Thyroid gland (tissue), 4 donors: ENCODE results near the gene RIC8B. TPM values are rescaled to one million over a fixed set of nuclear protein-coding genes. Genes with fewer than 3 reads are reported as not detected.
"Not testable (repeated sequence)": the region's sequence is repeated elsewhere in the genome, so short reads cannot be mapped to it uniquely, and the experiment has no call there.

Experiments
- DNase-seq, 2 donors: peaks; one replicate each; pipeline ENCODE4 v3.0.0-alpha.2; 2019
- H3K27ac ChIP-seq, 3 donors: fragments of 200-600 bp; sonication (generic); 1 replicate in 2 of 3; 2 replicates in 1 of 3; pipeline ENCODE4 v1.5.1; 2016 to 2019; ENCODE audit warnings: mild to moderate bottlenecking in 1 of 3, moderate library complexity in 1 of 3
- H3K27me3 ChIP-seq: fragments of 200-600 bp; sonication (generic); one replicate; pipeline ENCODE4 v1.5.1; 2019
- H3K36me3 ChIP-seq, 2 donors: fragments of 200-600 bp; sonication (generic); one replicate each; pipeline ENCODE4 v1.5.1; 2016 to 2019
- H3K4me1 ChIP-seq, 2 donors: fragments of 200-600 bp; sonication (generic); one replicate each; pipeline ENCODE4 v1.5.1; 2017 to 2019
- H3K4me3 ChIP-seq, 3 donors: fragments of 200-600 bp; sonication (generic); replicated peaks in 1 of 3; 1 replicate in 2 of 3; 2 replicates in 1 of 3; pipeline ENCODE4 v1.5.1; 2016; ENCODE audit warnings: mild to moderate bottlenecking in 1 of 3
- H3K9me3 ChIP-seq: fragments of 200-600 bp; sonication (generic); one replicate; pipeline ENCODE4 v1.5.1; 2017
- POLR2A ChIP-seq, 2 donors: fragments of 450-650 bp; IDR thresholded peaks; one replicate each; pipeline ENCODE4 v1.6.1; 2017; ENCODE audit warnings: antibody characterized with exemption in 2 of 2, mild to moderate bottlenecking in 2 of 2, moderate library complexity in 1 of 2
- WGBS, 2 donors: methylation state at CpG; one replicate each; pipeline ENCODE4 v1.1.5; 2017; 5-methylcytosine and 5-hydroxymethylcytosine counted together
- intact Hi-C: fragments of 100-400 bp; cut with DNase I; formaldehyde crosslinking; loops from one replicate; pipeline ENCODE4 v1.15.1; 2023
- total RNA-seq, 4 donors: library from RNA; depleted of rRNA; stranded (reverse); fragments of >200 nt; gene quantifications; one replicate each; pipeline ENCODE4 v1.2.3, GENCODE V29; 2016
- TF ChIP-seq, protein P1 (sequence below), 6 experiments: fragments of 200-600 bp in 3 of 6; fragments of 450-650 bp in 3 of 6; sonication (generic) in 3 of 6; IDR thresholded peaks; one replicate each; pipeline ENCODE4 v1.5.1; 2016 to 2019; ENCODE audit warnings: antibody characterized with exemption in 6 of 6, mild to moderate bottlenecking in 2 of 6, inconsistent platforms in 1 of 6, moderate library complexity in 1 of 6

The RIC8B gene, protein sequence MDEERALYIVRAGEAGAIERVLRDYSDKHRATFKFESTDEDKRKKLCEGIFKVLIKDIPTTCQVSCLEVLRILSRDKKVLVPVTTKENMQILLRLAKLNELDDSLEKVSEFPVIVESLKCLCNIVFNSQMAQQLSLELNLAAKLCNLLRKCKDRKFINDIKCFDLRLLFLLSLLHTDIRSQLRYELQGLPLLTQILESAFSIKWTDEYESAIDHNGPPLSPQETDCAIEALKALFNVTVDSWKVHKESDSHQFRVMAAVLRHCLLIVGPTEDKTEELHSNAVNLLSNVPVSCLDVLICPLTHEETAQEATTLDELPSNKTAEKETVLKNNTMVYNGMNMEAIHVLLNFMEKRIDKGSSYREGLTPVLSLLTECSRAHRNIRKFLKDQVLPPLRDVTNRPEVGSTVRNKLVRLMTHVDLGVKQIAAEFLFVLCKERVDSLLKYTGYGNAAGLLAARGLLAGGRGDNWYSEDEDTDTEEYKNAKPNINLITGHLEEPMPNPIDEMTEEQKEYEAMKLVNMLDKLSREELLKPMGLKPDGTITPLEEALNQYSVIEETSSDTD
- 10 to 100 TPM; 32.5 to 49.8 (median 41.6) TPM for total RNA-seq

DNA sequence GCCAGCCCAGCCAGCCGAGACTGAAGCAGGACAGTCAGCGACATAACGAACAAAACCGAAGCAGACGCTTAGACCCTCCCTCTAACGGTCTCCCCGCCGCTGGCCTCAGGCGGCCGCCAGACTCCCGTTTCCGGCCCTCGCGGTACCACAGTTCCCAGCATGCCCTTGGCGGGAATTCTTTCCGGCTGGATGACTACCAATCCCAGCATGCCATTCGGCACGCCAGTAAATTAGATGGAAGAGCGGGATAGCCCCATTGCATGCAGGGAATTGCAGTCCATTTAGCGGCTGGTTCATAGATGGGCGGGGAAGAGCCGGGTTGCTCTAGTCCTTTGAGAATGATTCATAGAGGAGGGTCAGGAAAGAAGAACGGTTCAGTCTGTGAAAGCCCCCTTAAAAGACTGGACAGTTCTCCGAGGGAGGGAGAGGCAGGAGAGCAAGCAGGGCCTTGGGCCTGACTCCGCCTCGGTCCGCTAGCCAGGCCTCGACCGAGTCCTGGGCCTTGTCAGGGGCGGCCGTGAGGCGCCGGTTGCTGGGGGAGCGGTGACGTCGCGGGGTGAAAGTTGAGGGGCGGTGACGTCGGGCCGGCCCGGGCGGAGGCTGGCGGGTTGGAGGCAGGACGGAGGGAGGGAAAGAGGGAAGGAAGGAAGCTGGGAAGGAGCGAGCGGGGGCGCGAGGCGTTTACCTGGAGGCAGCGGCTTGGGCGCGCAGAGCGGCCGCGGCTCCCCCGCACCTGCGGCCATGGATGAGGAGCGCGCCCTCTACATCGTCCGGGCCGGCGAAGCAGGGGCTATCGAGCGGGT, at the start of gene RIC8B:
TSS of gene RIC8B (plus strand) at position 678 of the 803 bp plus-strand sequence. CDS start at position 742, 64 bp downstream.
- peaks cover 17 to 36% of the 10 kb centered on the region in 2 donors for H3K4me1 ChIP-seq
- H3K4me3 ChIP-seq = peak within 1 kb of the TSS; percentile 69 to 81 (median 73)
- TF ChIP-seq, protein P1, sequence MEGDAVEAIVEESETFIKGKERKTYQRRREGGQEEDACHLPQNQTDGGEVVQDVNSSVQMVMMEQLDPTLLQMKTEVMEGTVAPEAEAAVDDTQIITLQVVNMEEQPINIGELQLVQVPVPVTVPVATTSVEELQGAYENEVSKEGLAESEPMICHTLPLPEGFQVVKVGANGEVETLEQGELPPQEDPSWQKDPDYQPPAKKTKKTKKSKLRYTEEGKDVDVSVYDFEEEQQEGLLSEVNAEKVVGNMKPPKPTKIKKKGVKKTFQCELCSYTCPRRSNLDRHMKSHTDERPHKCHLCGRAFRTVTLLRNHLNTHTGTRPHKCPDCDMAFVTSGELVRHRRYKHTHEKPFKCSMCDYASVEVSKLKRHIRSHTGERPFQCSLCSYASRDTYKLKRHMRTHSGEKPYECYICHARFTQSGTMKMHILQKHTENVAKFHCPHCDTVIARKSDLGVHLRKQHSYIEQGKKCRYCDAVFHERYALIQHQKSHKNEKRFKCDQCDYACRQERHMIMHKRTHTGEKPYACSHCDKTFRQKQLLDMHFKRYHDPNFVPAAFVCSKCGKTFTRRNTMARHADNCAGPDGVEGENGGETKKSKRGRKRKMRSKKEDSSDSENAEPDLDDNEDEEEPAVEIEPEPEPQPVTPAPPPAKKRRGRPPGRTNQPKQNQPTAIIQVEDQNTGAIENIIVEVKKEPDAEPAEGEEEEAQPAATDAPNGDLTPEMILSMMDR (IDR thresholded peaks at IDR 0.05) = peak in 1 of 6 experiments; percentile 20
- peak in 1 of 2 donors; percentile 78 for TF ChIP-seq POLR2A (IDR thresholded peaks at IDR 0.05)
- intact Hi-C loops = no loop called here
- no peaks in the 10 kb centered on the region for H3K27me3 ChIP-seq
- no peaks in the 10 kb centered on the region for H3K9me3 ChIP-seq
- no peaks in the 10 kb centered on the region for H3K36me3 ChIP-seq
- peak within 1 kb of the TSS; percentile 86 to 97 (median 94) for H3K27ac ChIP-seq
- WGBS, 2 donors = 0 to 1% methylated on average over 56 to 57 of the region's 66 CpGs
- DNase-seq = peak; percentile 96

DNA sequence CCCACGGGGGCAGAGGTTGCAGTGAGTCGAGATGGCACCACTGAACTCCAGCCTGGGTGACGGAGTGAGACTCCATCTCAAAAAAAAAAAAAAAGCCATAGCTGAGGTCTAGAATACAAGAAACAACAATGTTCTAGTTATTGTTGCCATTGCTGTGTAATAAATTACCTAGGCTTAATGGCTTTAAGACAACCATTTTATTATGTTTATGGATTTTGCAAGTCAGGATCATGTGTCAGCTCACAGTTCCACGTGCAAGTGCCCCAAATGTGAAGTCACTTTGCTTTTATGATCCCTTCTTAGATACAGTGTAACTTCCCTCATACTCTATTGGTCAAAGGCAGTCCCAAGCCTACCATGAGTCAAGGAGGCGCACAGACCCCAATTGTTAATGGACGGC, 49.5 kb upstream of the RIC8B start:
- Histone ChIP-seq H3K4me3 (no peak overlapping the region), H3K36me3 (no peaks in the 10 kb centered on the region), H3K9me3 (no peaks in the 10 kb centered on the region), H3K27ac (no peak overlapping the region), H3K4me1 (peaks cover 28 to 35% of the 10 kb centered on the region in 2 donors), H3K27me3 (no peaks in the 10 kb centered on the region)
- intact Hi-C loops = no loop called here
- no peak for DNase-seq
- WGBS, 2 donors = 93 to 96% methylated on average over 6 of the region's 6 CpGs
- TF ChIP-seq, protein P1 (IDR thresholded peaks at IDR 0.05) = no peak
- no peak for TF ChIP-seq POLR2A (IDR thresholded peaks at IDR 0.05)

DNA sequence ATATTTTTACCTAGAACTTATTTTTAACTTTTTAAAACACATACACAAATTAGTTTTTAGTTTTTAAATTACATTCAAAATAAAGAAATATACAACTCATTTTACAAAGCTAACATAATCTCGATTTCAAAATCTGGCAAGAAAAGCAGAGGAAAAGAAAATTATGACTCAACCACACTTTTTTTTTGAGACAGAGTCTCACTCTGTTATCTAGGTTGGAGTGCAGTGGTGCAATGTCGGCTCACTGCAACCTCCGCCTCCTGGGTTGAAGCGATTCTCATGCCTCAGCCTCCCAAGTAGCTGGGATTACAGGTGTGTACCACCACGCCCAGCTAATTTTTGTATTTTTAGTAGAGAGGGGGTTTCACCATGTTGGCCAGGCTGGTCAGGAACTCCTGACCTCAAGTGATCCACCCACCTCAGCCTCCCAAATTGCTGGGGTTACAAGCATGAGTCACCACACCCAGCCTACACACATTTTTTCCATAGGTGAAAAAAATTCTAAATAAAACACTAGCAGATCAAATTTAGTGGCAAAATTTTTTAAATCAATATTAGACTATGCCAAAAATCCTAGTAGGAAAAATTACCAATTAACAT, 47.8 kb upstream of the RIC8B start:
- H3K9me3 ChIP-seq, intact Hi-C loops, H3K27me3 ChIP-seq, H3K36me3 ChIP-seq, DNase-seq, H3K27ac ChIP-seq, H3K4me3 ChIP-seq: not testable (repeated sequence)
- 87 to 96% methylated on average over 5 of the region's 5 CpGs for WGBS, 2 donors
- H3K4me1 ChIP-seq = peaks cover 13 to 19% of the 10 kb centered on the region in 2 donors

DNA sequence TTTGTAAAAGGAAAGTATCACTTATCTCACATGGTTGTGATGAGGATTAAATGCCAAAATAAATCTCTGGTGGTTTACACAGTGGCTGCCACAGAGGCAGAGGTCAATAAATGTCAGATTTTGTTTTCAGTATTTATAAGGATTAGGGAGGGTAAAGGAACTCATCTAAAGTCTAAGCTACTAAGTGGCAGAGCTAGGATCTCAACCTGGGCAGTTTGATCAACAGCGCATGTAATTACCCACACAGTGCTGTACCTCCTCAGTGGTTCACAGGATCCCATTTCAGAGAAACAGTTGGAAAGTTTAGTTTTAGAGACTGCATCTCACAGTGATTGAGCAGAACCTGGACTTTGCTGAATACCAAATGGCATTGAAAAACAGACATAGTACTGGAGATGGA, 44.9 kb upstream of the RIC8B start:
- H3K27me3 ChIP-seq = no peaks in the 10 kb centered on the region
- H3K36me3 ChIP-seq = no peaks in the 10 kb centered on the region
- intact Hi-C loops = no loop called here
- no peak overlapping the region for H3K4me3 ChIP-seq
- TF ChIP-seq, protein P1 (IDR thresholded peaks at IDR 0.05) = no peak
- TF ChIP-seq POLR2A (IDR thresholded peaks at IDR 0.05) = no peak
- no peaks in the 10 kb centered on the region for H3K9me3 ChIP-seq
- H3K27ac ChIP-seq = no peak overlapping the region
- DNase-seq = no peak
- no peaks in the 10 kb centered on the region for H3K4me1 ChIP-seq
- WGBS, 2 donors = 94 to 95% methylated on average over 1 of the region's 1 CpG

DNA sequence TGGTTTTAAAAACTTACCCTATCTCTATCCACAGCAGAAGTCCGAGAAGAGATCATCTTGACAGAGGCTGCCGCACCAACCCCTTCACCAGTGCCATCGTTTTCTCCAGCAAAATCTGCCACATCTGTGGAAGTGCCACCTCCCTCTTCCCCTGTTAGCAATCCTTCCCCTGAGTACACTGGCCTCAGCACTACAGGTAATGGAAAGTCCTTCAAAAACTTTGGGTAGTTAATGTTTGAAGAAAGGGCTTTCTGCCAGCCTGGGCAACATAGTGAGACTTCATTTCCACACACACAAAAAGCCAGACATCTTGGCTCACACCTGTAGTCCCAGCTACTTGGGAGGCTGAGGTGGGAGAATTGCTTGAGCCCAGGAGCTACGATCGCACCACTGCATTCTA, 41.6 kb upstream of the RIC8B start:
- intact Hi-C loops = no loop called here
- WGBS, 2 donors = 94 to 97% methylated on average over 5 of the region's 5 CpGs
- DNase-seq = no peak

More for the DNA sequence above, 41.6 kb upstream of the RIC8B start:
- Histone ChIP-seq H3K27me3 (no peaks in the 10 kb centered on the region), H3K27ac (no peak overlapping the region), H3K9me3 (no peaks in the 10 kb centered on the region), H3K36me3 (no peaks in the 10 kb centered on the region), H3K4me1 (no peaks in the 10 kb centered on the region), H3K4me3 (no peak overlapping the region)
- TF ChIP-seq, protein P1 (IDR thresholded peaks at IDR 0.05) = no peak
- TF ChIP-seq POLR2A (IDR thresholded peaks at IDR 0.05) = no peak
